H9 (cell line): ENCODE data around the gene PDHB. TPM values are rescaled to one million over a fixed set of nuclear protein-coding genes. Genes with fewer than 3 reads are reported as not detected.

Source experiments
- DNase-seq: peaks from one replicate; pipeline ENCODE4 v3.0.0-alpha.2; 2017
- H2AFZ ChIP-seq: one replicate; pipeline ENCODE4 v1.6.1; 2013; ENCODE audit warnings: mild to moderate bottlenecking, low read length, control low read depth, moderate library complexity
- H2AK5ac ChIP-seq: 2 replicates; pipeline ENCODE4 v1.6.1; 2013; ENCODE audit warnings: low read length, control low read depth, mixed read lengths; ENCODE audit not compliant: insufficient read length
- H2BK120ac ChIP-seq: one replicate; pipeline ENCODE4 v1.6.1; 2013; ENCODE audit warnings: low read depth, mild to moderate bottlenecking, low read length, control low read depth, inconsistent platforms; ENCODE audit not compliant: poor library complexity, severe bottlenecking
- H2BK12ac ChIP-seq: 2 replicates; pipeline ENCODE4 v1.6.1; 2013; ENCODE audit warnings: low read length, control low read depth, mixed read lengths, low read depth; ENCODE audit not compliant: insufficient read length
- H2BK15ac ChIP-seq: 2 replicates; pipeline ENCODE4 v1.6.1; 2013; ENCODE audit warnings: low read depth, low read length, control low read depth
- H2BK20ac ChIP-seq: one replicate; pipeline ENCODE4 v1.6.1; 2013; ENCODE audit warnings: low read depth, mild to moderate bottlenecking, low read length, control low read depth, inconsistent platforms; ENCODE audit not compliant: poor library complexity, severe bottlenecking
- H2BK5ac ChIP-seq: 2 replicates; pipeline ENCODE4 v1.6.1; 2013; ENCODE audit warnings: low read length, control low read depth, mixed read lengths; ENCODE audit not compliant: insufficient read length
- H3K14ac ChIP-seq: 2 replicates; pipeline ENCODE4 v1.6.1; 2013; ENCODE audit warnings: low read length, control low read depth; ENCODE audit not compliant: insufficient read depth
- H3K18ac ChIP-seq: 2 replicates; pipeline ENCODE4 v1.6.1; 2013; ENCODE audit warnings: low read depth, mild to moderate bottlenecking, mixed read lengths, low read length, control low read depth; ENCODE audit not compliant: insufficient read length
- H3K23ac ChIP-seq: 2 replicates; pipeline ENCODE4 v1.6.1; 2013; ENCODE audit warnings: low read length, control low read depth, mixed read lengths, low read depth; ENCODE audit not compliant: insufficient read length
- H3K23me2 ChIP-seq: 2 replicates; pipeline ENCODE4 v1.6.1; 2013; ENCODE audit warnings: low read depth, mild to moderate bottlenecking, mixed read lengths, low read length, control low read depth; ENCODE audit not compliant: insufficient read length, poor library complexity, severe bottlenecking
- H3K27ac ChIP-seq: 2 replicates; pipeline ENCODE4 v1.5.1; 2013; ENCODE audit warnings: low read length, control low read depth, mixed read lengths, low read depth; ENCODE audit not compliant: insufficient read length
- H3K27me3 ChIP-seq: 2 replicates; pipeline ENCODE4 v1.6.1; 2013; ENCODE audit warnings: low read length, control low read depth, inconsistent platforms; ENCODE audit not compliant: insufficient read depth
- H3K4ac ChIP-seq: 2 replicates; pipeline ENCODE4 v1.6.1; 2013; ENCODE audit warnings: low read depth, mild to moderate bottlenecking, control low read depth, inconsistent platforms, low read length, moderate library complexity
- H3K4me1 ChIP-seq: 2 replicates; pipeline ENCODE4 v1.6.1; 2013; ENCODE audit warnings: low read length, control low read depth, inconsistent platforms; ENCODE audit not compliant: insufficient read depth
- H3K4me2 ChIP-seq: 2 replicates; pipeline ENCODE4 v1.6.1; 2013; ENCODE audit warnings: low read length, control low read depth, mixed read lengths; ENCODE audit not compliant: insufficient read length, insufficient read depth
- H3K56ac ChIP-seq: 2 replicates; pipeline ENCODE4 v1.6.1; 2013; ENCODE audit warnings: low read depth, mild to moderate bottlenecking, mixed read lengths, low read length, control low read depth; ENCODE audit not compliant: insufficient read length
- H3K79me1 ChIP-seq: 2 replicates; pipeline ENCODE4 v1.6.1; 2013; ENCODE audit warnings: low read depth, mild to moderate bottlenecking, moderate library complexity, low read length, control low read depth, inconsistent platforms; ENCODE audit not compliant: insufficient read depth, poor library complexity, severe bottlenecking
- H3K79me2 ChIP-seq: 2 replicates; pipeline ENCODE4 v1.6.1; 2013; ENCODE audit warnings: low read length, control low read depth, inconsistent platforms; ENCODE audit not compliant: insufficient read depth
- H3K9ac ChIP-seq: 2 replicates; pipeline ENCODE4 v1.6.1; 2013; ENCODE audit warnings: low read length, control low read depth, mixed read lengths; ENCODE audit not compliant: insufficient read length; ENCODE audit errors: extremely low read depth
- H3K9me3 ChIP-seq: one replicate; pipeline ENCODE4 v1.6.1; 2013; ENCODE audit warnings: low read depth, low read length, inconsistent platforms; ENCODE audit not compliant: control insufficient read depth
- H3T11ph ChIP-seq: one replicate; pipeline ENCODE4 v1.6.1; 2013; ENCODE audit warnings: mild to moderate bottlenecking, low read length, control low read depth, inconsistent platforms
- H4K20me1 ChIP-seq: one replicate; pipeline ENCODE4 v1.6.1; 2013; ENCODE audit not compliant: control insufficient read depth, insufficient read length, insufficient read depth
- H4K5ac ChIP-seq: 2 replicates; pipeline ENCODE4 v1.6.1; 2013; ENCODE audit warnings: low read depth, mild to moderate bottlenecking, mixed read lengths, low read length, control low read depth; ENCODE audit not compliant: insufficient read length
- H4K8ac ChIP-seq: replicated peaks from 2 replicates; pipeline ENCODE4 v1.6.1; 2013; ENCODE audit warnings: low read length, control low read depth, mixed read lengths, low read depth; ENCODE audit not compliant: insufficient read length
- H4K91ac ChIP-seq: 2 replicates; pipeline ENCODE4 v1.6.1; 2013; ENCODE audit warnings: low read depth, mild to moderate bottlenecking, moderate library complexity, mixed read lengths, low read length, control low read depth; ENCODE audit not compliant: insufficient read length
- H3K27ac Mint-ChIP-seq, 3 experiments: 2 replicates in 2 of 3; 3 replicates in 1 of 3; pipeline ENCODE4 v1.8.0; 2020 to 2021; ENCODE audit warnings: mixed read lengths in 3 of 3, mild to moderate bottlenecking in 1 of 3, moderate library complexity in 1 of 3
- H3K27me3 Mint-ChIP-seq: 2 replicates; pipeline ENCODE4 v1.8.0; 2021; ENCODE audit warnings: low read depth, mild to moderate bottlenecking, moderate library complexity, mixed read lengths
- H3K36me3 Mint-ChIP-seq, 3 experiments: 2 replicates in 2 of 3; 3 replicates in 1 of 3; pipeline ENCODE4 v1.8.0; 2020 to 2021; ENCODE audit warnings: low read depth in 3 of 3, mixed read lengths in 3 of 3; ENCODE audit not compliant: insufficient read depth in 1 of 3
- H3K4me1 Mint-ChIP-seq, 2 experiments: 2 replicates each; pipeline ENCODE4 v1.8.0; 2020; ENCODE audit warnings: mixed read lengths in 2 of 2
- H3K4me3 Mint-ChIP-seq, 2 experiments: 2 replicates in 1 of 2; 3 replicates in 1 of 2; pipeline ENCODE4 v1.8.0; 2020 to 2021; ENCODE audit warnings: mild to moderate bottlenecking in 2 of 2, mixed read lengths in 2 of 2, moderate library complexity in 1 of 2
- H3K9me3 Mint-ChIP-seq, 2 experiments: 2 replicates in 1 of 2; 3 replicates in 1 of 2; pipeline ENCODE4 v1.8.0; 2020; ENCODE audit warnings: mild to moderate bottlenecking in 2 of 2, mixed read lengths in 2 of 2, moderate library complexity in 1 of 2
- CTCF ChIP-seq: fragments of 200-600 bp; sonication (generic); conservative IDR thresholded peaks from 3 replicates; pipeline ENCODE4 v1.8.0; 2021; ENCODE audit warnings: antibody characterized with exemption, mild to moderate bottlenecking
- total RNA-seq: library from RNA; stranded (reverse); gene quantifications from 2 replicates; pipeline ENCODE4 v1.2.1, GENCODE V29; 2021

PDHB gene
- total RNA-seq, 1 experiment from 2014 or later, result 132 TPM

- Histone ChIP-seq H3K18ac (no peak overlapping the region), H4K91ac (no peak overlapping the region), H2BK12ac (no peak overlapping the region), H3K4me2 (no peak overlapping the region), H3K9ac (no peak overlapping the region), H2BK120ac (no peak overlapping the region), H3K9me3 (no peaks in the 10 kb centered on the region), H4K8ac (no peak overlapping the region), H2BK5ac (no peak overlapping the region), H3K23me2 (no peaks in the 10 kb centered on the region), H4K5ac (no peak overlapping the region), H2BK15ac (no peak overlapping the region), H3K4me1 (no peaks in the 10 kb centered on the region), H3K79me1 (no peaks in the 10 kb centered on the region), H3K14ac (no peak overlapping the region), H2AK5ac (no peak overlapping the region), H2AFZ (no peak overlapping the region), H2BK20ac (no peak overlapping the region), H3K79me2 (no peaks in the 10 kb centered on the region), H3K27me3 (no peaks in the 10 kb centered on the region), H3K27ac (no peak overlapping the region), H3K23ac (no peak overlapping the region), H3T11ph (no peak overlapping the region), H4K20me1 (no peaks in the 10 kb centered on the region), H3K56ac (no peak overlapping the region), H3K4ac (no peak overlapping the region)
- no peak for DNase-seq
- no peaks in the 10 kb centered on the region for H3K9me3 Mint-ChIP-seq
- peaks cover 3% of the 10 kb centered on the region; the same call in 1 of the 2 replicates for H3K27me3 Mint-ChIP-seq
- H3K36me3 Mint-ChIP-seq, result no peaks in the 10 kb centered on the region
- H3K4me1 Mint-ChIP-seq, result peaks cover 18 to 29% of the 10 kb centered on the region in 2 experiments
- TF ChIP-seq CTCF, result peak; percentile 74
- no peak overlapping the region for H3K4me3 Mint-ChIP-seq
- H3K27ac Mint-ChIP-seq, result peak overlapping the region in 1 of 3 experiments; percentile 3; a peak in 1 of 7 replicates
These were observed 19.0 kb downstream of the PDHB start for GRCh38 chr3:58414538-58415197.
